22Rv1 (cell line): ENCODE measurements around the gene NOS1AP.

Experiments
- H3K27ac ChIP-seq: fragments of 450-650 bp; 2 replicates; pipeline ENCODE4 v1.5.1; 2017
- CTCF ChIP-seq: fragments of 450-650 bp; IDR thresholded peaks from 2 replicates; pipeline ENCODE4 v1.5.1; 2017; ENCODE audit warnings: mild to moderate bottlenecking
- ZFX ChIP-seq: fragments of 450-650 bp; IDR thresholded peaks from 2 replicates; pipeline ENCODE4 v1.6.1; 2017; ENCODE audit warnings: antibody characterized with exemption, borderline replicate concordance

NOS1AP gene

GRCh38 chr1:162107911-162108310 is 38.4 kb downstream of the NOS1AP start:
- TF ChIP-seq CTCF (no peak), ZFX (no peak)
- H3K27ac ChIP-seq, result no peak overlapping the region

GRCh38 chr1:162108426-162108825 is 38.9 kb downstream of the NOS1AP start:
- TF ChIP-seq ZFX, result no peak
- no peak for TF ChIP-seq CTCF
- H3K27ac ChIP-seq, result no peak overlapping the region

GRCh38 chr1:162110910-162111309 is 41.4 kb downstream of the NOS1AP start:
- TF ChIP-seq CTCF (no peak), ZFX (no peak)
- H3K27ac ChIP-seq, result no peak overlapping the region

- TF ChIP-seq ZFX, result no peak
- TF ChIP-seq CTCF, result no peak
- H3K27ac ChIP-seq, result no peak overlapping the region
Measured at GRCh38 chr1:162111572-162111971, 42.1 kb downstream of the NOS1AP start.

GRCh38 chr1:162113419-162113818 is 43.9 kb downstream of the NOS1AP start:
- H3K27ac ChIP-seq, result no peak overlapping the region
- TF ChIP-seq CTCF, result no peak
- TF ChIP-seq ZFX, result no peak

GRCh38 chr1:162117039-162117774 is 47.7 kb downstream of the NOS1AP start:
- TF ChIP-seq CTCF, result no peak
- H3K27ac ChIP-seq, result no peak overlapping the region

- H3K27ac ChIP-seq, result no peak overlapping the region
- TF ChIP-seq CTCF (no peak), ZFX (no peak)
Measured at GRCh38 chr1:162118063-162118462, 48.6 kb downstream of the NOS1AP start.
